ENCODE data around the gene ZCCHC2.
A peak's percentile ranks its signal among the peaks of the same experiment; 100 is the strongest.

Gene ZCCHC2

GRCh38 chr18:62583376-62583775 lies 60.6 kb downstream of the ZCCHC2 start:
- DNase-seq (ENCODE audit: low read depth) = no peak

- DNase-seq (ENCODE audit: low read depth) = peak; percentile 68
Measured at GRCh38 chr18:62584241-62585120, 61.7 kb downstream of the ZCCHC2 start.

- DNase-seq (ENCODE audit: low read depth) = no peak
Measured at GRCh38 chr18:62585274-62586150, 62.7 kb downstream of the ZCCHC2 start.

GRCh38 chr18:62586151-62586774 lies 63.4 kb downstream of the ZCCHC2 start:
- DNase-seq (ENCODE audit: low read depth) = peak; percentile 40

- DNase-seq (ENCODE audit: low read depth) = no peak
Measured at GRCh38 chr18:62586781-62587487, 64.1 kb downstream of the ZCCHC2 start.

GRCh38 chr18:62587689-62588088 lies 64.9 kb downstream of the ZCCHC2 start:
- DNase-seq (ENCODE audit: low read depth) = no peak

GRCh38 chr18:62588217-62588616 lies 65.4 kb downstream of the ZCCHC2 start:
- no peak for DNase-seq (ENCODE audit: low read depth)

GRCh38 chr18:62590799-62591590 lies 68.2 kb downstream of the ZCCHC2 start:
- no peak for DNase-seq (ENCODE audit: low read depth)

GRCh38 chr18:62596145-62597005 lies 73.5 kb downstream of the ZCCHC2 start:
- no peak for DNase-seq (ENCODE audit: low read depth)

- no peak for DNase-seq (ENCODE audit: low read depth)
Measured at GRCh38 chr18:62601871-62602270, 79.0 kb downstream of the ZCCHC2 start.

GRCh38 chr18:62602706-62603105 lies 79.9 kb downstream of the ZCCHC2 start:
- no peak for DNase-seq (ENCODE audit: low read depth)

- no peak for DNase-seq (ENCODE audit: low read depth)
Measured at GRCh38 chr18:62603211-62603610, 80.4 kb downstream of the ZCCHC2 start.

GRCh38 chr18:62603979-62604378 lies 81.2 kb downstream of the ZCCHC2 start:
- DNase-seq (ENCODE audit: low read depth) = no peak

GRCh38 chr18:62605685-62606084 lies 82.9 kb downstream of the ZCCHC2 start:
- DNase-seq (ENCODE audit: low read depth) = no peak

- no peak for DNase-seq (ENCODE audit: low read depth)
Measured at GRCh38 chr18:62606106-62606505, 83.3 kb downstream of the ZCCHC2 start.

- DNase-seq (ENCODE audit: low read depth) = no peak
Measured at GRCh38 chr18:62607302-62607701, 84.5 kb downstream of the ZCCHC2 start.

GRCh38 chr18:62607708-62608428 lies 85.0 kb downstream of the ZCCHC2 start:
- DNase-seq (ENCODE audit: low read depth) = no peak

GRCh38 chr18:62609764-62610163 lies 86.9 kb downstream of the ZCCHC2 start:
- DNase-seq (ENCODE audit: low read depth) = no peak

- no peak for DNase-seq (ENCODE audit: low read depth)
Measured at GRCh38 chr18:62610351-62610700, 87.5 kb downstream of the ZCCHC2 start.

All from activated gamma-delta T cell treated with anti-CD3 and anti-CD28 coated beads, Interleukin-2, amount 50 U/mL, for 16 hours (primary cell).